DND-41 (cell line): ENCODE measurements around the gene SLC39A11.
"Not testable (repeated sequence)": the region's sequence is repeated elsewhere in the genome, so short reads cannot be mapped to it uniquely, and the experiment has no call there.

Experiments used
- CTCF ChIP-seq: IDR thresholded peaks from 2 replicates; pipeline ENCODE4 v1.5.1; 2012; ENCODE audit warnings: borderline replicate concordance, low read length, moderate library complexity, mild to moderate bottlenecking; ENCODE audit not compliant: poor library complexity, severe bottlenecking; ENCODE audit errors: extremely low read depth
- EZH2 ChIP-seq: IDR thresholded peaks from 3 replicates; pipeline ENCODE4 v1.6.1; 2012; ENCODE audit warnings: borderline replicate concordance, low read depth, mild to moderate bottlenecking, moderate library complexity, low read length, inconsistent platforms; ENCODE audit not compliant: severe bottlenecking

DNA sequence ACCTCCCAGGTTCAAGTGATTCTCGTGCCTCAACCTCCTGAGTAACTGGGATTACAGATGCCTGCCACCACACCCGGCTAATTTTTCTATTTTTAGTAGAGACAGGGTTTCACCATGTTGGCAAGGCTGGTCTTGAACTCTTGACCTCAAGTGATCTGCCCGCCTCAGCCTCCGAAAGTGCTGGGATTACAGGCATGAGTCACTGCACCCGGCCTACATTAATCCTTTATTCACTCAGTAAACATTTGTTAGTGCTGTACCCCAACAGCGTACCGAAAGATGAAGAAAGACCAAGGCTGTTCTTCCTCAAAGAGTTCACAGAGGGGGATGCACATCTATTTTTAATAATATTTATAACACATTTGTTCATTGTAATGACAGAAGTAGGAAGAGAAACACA is 196.2 kb downstream of the SLC39A11 start:
- not testable (repeated sequence) for TF ChIP-seq CTCF, EZH2
